Measurements from ENCODE around the gene NOP9.

- TF ChIP-seq CTCF (IDR thresholded peaks at IDR 0.05; ENCODE audit: insufficient read depth, low read length, poor library complexity, severe bottlenecking) (no peak), EZH2phosphoT487 (conservative IDR thresholded peaks at IDR 0.05; ENCODE audit: low read length) (no peak)
Measured at GRCh38 chr14:24338843-24339242, 39.2 kb downstream of the NOP9 start.

All from SU-DHL-6 (cell line).